Esophagus mucosa (tissue), 1 donor: Measurements from ENCODE around the gene STX8. TPM values are rescaled to one million over a fixed set of nuclear protein-coding genes. Genes with fewer than 3 reads are reported as not detected.
"Not testable (repeated sequence)": the region's sequence is repeated elsewhere in the genome, so short reads cannot be mapped to it uniquely, and the experiment has no call there.

Experiments
- ATAC-seq: fragments of 200-7000 bp; cut with Tn5 transposase; one replicate; pipeline ENCODE4 v1.9.1; 2020
- total RNA-seq: library from RNA; stranded (reverse); gene quantifications from one replicate; pipeline ENCODE4 v1.2.4, GENCODE V29; 2023
- donor health status: DM: yes; HTN: yes; CAD: no.

Gene STX8, protein sequence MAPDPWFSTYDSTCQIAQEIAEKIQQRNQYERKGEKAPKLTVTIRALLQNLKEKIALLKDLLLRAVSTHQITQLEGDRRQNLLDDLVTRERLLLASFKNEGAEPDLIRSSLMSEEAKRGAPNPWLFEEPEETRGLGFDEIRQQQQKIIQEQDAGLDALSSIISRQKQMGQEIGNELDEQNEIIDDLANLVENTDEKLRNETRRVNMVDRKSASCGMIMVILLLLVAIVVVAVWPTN
- 45.9 TPM for total RNA-seq

DNA sequence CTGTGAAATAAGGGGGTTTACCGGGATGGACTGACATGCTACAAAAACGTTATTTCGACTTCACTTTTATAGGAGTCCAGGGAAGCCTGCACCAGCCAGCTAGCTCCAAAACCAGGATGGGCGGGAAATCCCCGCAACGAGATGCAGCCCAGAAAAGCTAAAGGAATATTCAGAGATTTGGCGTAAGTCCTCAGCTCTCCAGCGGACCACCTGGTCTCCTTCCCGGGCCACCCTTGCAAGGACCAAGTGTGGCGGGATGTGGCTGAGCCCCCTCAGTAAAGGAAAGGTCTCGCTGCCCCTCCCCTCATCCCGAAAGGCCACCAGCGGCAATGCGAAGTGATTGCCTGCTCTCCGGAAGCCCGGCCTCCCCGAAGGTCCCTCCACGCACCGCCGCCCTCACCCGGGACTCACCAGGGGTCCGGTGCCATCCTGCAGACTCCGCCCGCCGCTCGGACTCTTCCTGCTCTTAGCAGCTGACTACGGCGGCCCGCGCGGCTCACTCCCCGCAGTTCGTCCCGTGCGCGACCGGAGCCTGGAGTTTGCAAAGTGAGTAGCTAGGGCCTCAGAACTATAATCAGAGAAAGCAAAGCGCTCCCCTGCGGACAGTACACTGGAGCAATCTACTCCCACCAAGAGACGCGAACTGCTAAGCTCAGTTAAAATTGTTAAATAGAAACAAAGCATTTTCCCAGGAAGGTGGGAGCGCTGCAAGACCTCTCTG is at the start of gene STX8:
STX8 (minus strand) TSS at position 440 of the 721 bp plus-strand sequence; CDS start at position 428, 12 bp downstream.
- ATAC-seq, result peak; percentile 92

GRCh38 chr17:9622961-9623360 is 47.3 kb upstream of the STX8 start:
- no peak for ATAC-seq

GRCh38 chr17:9615486-9615885 is 39.9 kb upstream of the STX8 start:
- peak; percentile 70 for ATAC-seq

DNA sequence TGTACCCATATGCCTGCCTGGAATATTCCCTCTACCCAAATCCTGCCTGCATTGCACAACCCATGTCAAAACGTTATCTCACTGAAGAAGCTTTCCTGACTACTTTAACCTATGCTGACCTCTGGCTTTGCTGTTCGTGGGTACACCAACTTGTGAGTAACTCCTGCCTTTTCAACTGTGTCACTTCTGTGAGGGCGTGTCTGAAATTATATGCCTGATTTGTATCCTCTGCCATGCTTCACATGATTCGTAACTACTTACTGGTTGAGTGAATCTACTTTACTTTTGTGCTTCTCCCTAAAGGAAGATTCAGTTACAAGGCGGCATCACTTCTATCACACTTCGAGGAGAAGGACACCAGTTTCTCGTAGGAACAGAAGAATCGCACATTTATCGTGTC is 36.4 kb upstream of the STX8 start:
- ATAC-seq, result peak; percentile 81

GRCh38 chr17:9611557-9611956 is 35.9 kb upstream of the STX8 start:
- ATAC-seq, result no peak

GRCh38 chr17:9607058-9607457 is 31.4 kb upstream of the STX8 start:
- ATAC-seq, result not testable (repeated sequence)

DNA sequence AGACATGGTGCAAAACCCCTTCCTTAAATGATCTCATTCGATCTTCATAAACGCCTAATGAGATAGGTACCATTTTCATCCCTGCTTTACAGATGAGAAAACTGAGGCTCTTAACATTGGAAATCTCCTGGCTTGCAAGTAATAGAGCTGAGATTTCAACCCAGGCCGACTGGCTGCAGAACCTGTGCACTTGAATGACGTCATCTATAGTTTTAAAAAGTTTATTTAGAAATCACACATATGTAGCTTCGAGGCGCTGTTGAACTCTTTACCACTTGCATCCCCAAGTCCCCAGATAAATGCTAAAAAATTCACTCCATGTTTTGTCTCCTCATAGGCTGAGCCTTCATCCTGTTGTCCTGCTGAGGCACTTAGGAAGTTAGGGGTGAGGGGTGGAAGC is 30.8 kb upstream of the STX8 start:
- ATAC-seq, result no peak

- ATAC-seq, result not testable (repeated sequence)
Observed at GRCh38 chr17:9604583-9604982, 29.0 kb upstream of the STX8 start.

DNA sequence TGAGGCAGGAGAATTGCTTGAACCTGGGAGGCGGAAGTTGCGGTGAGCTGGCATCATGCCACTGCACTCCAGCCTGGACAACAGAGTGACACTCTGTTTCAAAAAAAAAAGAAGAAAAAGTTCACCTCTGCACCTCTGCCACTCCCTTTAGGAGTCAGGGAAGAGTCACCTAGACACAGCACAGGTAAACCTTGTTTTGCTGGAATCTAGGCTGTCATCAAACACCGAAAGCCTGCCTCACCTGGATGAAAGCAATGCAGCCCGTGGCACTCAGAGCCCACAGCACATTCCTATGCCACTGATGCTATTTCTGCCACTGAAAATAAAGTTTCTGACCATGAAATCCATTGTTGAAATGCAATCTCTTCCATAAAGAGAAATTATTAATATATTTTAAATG is 23.0 kb upstream of the STX8 start:
- peak; percentile 95 for ATAC-seq

DNA sequence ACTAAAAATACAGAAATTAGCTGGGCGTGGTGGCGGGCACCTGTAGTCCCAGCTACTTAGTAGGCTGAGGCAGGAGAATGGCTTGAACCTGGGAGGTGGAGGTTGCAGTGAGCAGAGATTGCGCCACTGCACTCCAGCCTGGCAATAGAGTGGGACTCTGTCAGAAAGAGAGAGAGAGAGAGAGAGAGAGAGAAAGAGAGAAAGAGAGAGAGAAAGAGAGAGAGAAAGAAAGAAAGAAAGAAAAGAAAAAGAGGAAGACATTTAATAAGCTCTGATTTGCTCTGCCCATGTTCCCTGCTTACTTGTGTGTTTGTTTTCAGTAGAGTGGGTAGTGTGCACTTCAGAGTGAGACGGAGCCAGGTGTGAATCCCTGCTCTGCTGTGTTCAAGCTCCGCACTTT is 22.0 kb upstream of the STX8 start:
- ATAC-seq, result not testable (repeated sequence)

DNA sequence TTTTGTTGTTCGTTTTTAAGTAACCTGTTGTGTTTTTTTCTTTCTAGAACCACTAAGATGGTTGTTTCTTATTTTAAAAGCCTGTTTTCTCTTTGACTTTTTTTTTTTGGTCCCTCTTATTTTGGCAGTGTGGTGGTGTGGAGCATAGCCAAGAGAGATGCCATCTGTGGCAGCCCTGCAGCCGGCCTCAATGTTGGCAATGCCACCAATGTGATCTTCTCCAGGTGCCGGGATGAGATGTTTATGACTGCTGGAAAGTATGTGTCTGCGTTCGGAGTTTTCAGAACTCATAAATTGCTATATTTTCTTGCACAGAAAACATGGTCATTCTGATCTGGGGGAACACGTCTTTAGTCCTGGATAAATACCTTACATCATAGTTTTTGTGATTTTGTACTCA is 18.4 kb upstream of the STX8 start:
- ATAC-seq, result no peak

GRCh38 chr17:9587969-9588656 is 12.5 kb upstream of the STX8 start:
- ATAC-seq, result no peak

DNA sequence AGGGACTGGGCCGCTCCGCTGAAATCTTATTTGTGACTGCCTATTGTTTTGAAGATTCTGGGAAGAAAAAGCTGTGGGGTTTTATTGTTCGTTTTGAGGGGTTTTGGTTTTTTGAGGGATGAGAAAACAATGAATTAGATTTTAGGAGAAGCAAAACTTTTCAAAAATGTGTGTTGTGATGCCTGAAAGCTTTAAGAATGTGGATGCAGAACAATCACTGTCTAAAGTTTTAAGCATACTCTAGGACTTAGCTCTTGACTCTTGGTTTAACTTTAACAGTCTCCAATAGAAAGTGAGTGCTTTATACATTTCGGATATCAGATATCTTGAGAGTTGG is 1.7 kb upstream of the STX8 start:
- ATAC-seq, result no peak

DNA sequence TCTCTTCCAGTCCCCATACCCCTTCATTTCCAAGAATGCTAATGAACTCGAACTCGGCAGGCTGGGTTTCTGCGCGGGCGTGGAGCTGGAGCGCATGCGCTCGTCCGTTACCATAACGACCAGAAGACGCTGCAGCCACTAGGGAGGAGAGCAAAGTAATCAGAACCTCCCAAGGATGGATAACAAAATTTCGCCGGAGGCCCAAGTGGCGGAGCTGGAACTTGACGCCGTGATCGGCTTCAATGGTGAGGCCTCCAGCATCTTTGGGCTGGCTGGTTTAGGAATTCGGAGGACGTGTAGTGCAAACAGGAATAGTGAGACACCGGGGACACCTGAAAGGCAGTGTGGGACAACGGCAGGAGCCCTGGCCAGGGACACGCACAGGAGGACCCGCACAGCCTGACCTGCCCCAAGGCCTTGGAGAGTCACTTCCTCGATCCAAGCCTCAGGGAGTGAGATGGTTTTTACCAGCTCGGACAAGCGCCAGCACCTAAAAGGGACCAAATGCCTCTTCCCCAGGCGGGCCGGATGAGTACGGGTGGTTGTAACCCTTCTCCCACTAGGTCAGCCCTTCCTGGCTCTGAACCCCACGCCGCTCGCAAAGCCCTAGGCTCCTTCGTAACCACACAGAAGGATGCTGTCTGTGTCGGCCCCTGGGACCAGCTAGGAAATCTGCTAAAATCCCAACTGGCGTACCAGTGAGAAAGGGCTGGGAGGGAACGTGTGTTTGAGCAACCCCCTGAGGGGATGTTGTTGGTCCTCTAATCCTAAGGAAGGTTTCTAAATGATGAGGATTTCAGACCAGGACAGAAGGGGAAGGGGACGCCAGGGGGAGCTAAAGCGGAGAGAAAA is 1.1 kb upstream of the STX8 start, which contains the start of gene CFAP52:
CFAP52 (plus strand) TSS at position 122 of the 852 bp plus-strand sequence; CDS start at position 176, 54 bp downstream.
- ATAC-seq, result peak; percentile 82

DNA sequence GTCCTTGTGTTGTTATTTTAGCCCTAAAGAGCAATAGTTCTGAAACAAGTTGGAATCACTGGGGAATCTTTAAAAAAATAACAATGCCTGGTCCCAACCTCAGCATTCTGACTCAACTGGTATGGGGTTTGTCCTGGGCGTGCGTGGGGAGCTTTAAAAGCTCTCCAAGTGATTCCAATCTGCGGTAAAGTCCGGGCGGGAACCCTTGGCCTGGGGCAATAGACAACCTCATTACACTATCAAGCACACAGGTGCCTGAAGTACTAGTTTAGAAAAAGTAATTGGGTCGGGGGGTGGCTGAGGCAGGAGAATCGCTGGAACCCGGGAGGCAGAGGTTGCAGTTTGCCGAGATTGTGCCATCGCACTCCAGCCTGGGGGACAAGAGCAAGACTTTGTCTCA is 4.4 kb downstream of the STX8 start:
- ATAC-seq, result no peak

GRCh38 chr17:9568957-9569588 is 6.5 kb downstream of the STX8 start:
- no peak for ATAC-seq

- no peak for ATAC-seq
Observed at GRCh38 chr17:9568004-9568403, 7.6 kb downstream of the STX8 start.

DNA sequence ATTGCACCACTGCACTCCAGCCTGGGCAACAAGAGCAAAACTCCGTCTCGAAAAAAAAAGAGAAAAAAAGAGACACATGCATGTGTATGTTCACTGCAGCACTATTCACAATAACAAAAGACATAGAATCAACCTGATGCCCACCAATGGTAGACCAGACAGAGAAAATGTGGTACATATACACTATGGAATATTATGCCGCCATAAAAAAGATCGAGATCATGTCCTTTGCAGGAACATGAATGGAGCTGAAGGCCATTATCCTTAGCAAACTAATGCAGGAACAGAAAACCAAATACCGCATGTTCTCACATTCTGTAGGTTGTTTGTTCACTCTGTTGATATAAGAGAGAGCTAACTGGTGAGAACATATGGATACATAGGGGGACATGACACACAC is 8.9 kb downstream of the STX8 start:
- ATAC-seq, result not testable (repeated sequence)

- no peak for ATAC-seq
Observed at GRCh38 chr17:9566067-9566466, 9.6 kb downstream of the STX8 start.

- ATAC-seq, result no peak
Observed at GRCh38 chr17:9564104-9564503, 11.5 kb downstream of the STX8 start.

- ATAC-seq, result no peak
Observed at GRCh38 chr17:9557857-9558256, 17.8 kb downstream of the STX8 start.

DNA sequence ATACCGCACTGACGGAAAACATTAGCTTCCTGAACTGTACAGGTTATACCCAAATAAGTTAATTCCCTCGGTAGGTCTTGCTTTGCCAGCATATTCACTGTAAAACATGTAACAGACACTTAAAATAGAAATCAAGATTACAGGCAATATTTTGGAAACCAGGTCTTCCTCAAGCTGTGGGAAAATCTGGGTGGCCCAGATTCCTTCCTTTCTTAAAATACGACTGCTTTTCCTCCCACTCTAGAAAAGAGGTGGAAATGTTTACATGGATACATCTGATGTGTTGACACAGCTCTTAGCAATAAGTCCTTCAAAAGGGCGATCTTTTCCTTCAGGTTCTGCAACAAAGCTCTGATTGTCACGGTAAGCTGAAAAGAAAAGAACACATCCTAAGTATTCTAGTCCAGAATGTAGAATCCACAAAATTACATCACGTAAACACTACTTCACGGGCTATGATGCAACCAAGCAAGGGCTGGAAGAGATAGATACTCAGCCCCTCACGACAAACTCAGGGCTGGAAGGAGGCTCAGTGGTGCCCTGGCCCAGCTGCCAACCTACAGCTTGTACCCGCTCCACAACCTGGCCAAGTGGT is 18.4 kb downstream of the STX8 start:
- no peak for ATAC-seq
